ENCODE results near the gene LINC01488.

Gene LINC01488

GRCh38 chr11:69492201-69492991, 10.9 kb downstream of the LINC01488 start:
- DNase-seq (ENCODE audit: low read depth, low spot score): no peak

DNA sequence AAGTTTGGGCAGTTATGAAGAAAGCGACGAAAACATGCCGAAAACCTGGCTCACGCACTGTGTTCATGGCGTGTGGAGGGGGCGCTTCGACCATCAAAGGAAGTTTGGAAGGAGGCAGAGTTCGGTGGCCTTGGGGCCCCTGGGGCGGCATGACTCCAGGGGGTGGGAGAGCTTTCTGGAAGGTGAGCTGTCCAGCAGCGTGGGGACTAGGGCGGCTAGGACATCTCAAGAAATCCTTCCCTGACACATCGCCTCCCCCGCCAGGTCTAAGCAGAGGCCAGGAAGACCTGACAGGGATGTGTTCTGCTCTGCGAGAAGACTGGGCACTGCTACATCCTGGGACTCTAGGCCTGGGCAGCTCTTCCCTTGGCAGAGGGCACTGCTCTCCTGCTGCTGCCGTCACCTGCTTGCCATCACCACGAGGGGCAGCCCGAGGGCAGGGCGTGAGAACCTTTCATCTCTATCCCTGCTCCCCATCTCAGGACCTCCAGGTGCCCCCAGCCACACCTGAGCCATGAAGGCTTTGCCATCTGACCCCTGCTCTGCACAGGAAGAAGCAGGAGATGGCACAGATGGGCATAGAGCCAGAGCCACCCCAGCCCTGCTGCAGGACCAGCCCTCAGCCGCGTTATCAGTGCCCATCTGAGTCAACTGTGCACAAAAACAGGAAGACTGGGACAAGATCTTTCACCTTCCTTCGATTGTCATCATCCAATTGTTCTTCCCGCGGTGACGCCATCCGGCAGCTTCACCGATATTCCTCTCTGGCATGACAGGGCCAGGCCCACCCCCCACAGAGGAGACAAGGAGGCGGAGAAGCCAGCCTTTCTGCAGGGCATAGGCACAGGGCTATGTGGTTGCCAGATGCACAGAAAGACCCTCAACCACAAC, 12.7 kb downstream of the LINC01488 start:
- no peak for DNase-seq (ENCODE audit: low read depth, low spot score)

DNA sequence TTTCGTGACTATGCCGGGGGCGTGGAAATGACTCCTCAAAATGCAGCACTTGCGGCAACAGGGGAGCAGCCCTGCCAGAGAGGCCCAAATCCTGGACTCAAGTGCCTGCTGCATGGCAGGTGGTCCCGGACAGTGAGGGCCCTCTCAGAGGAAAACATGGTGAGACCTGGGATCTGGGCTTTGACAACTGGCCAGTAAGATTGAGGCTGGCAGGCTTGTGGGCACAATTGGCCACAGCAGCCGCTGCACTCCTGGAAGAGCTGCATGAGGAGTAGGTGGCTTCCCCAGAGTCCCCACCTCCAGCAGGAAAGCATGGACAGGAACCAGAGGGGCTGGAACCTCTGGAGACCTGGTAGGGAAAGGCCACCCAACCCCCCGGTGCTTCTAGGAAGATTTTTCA, 13.4 kb downstream of the LINC01488 start:
- no peak for DNase-seq (ENCODE audit: low read depth, low spot score)

DNA sequence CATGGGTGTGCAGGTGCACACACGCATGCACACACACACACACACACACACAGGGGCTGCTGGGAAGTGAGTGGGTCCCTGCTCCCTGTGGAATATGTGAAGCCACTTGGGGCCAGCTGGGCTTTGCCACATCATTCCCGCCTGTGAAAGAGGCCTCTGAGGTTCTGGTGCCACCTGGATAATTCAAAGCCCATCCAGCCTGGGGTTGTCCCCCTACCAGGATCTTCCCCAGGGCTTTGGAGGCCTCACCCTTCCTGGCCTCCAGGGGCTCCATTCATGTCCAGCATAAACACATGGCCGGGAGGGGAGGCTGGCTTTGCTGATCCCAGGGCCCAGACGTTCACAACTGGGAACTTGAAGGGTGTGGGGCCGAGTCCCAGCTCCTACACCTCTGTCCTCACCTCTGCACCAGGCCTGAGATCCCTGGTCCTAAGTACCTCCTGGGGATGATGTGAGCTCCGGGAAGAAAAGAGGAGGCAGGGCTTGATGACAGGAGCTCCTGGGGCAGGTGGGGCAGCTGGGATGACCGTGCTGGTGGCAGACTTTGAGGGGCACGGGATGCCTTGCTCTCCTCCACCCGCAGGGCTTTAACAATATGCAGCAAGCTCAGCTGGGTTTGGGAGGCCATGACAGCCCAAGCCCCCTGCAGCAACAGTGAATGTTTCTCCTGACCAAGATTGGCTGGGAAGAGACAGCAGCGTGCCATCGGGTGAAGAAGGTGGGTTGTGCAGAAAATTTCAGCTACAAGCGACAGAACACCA, 14.2 kb downstream of the LINC01488 start:
- no peak for DNase-seq (ENCODE audit: low read depth, low spot score)

- DNase-seq (ENCODE audit: low read depth, low spot score): no peak
Measured at GRCh38 chr11:69496202-69496557, 14.7 kb downstream of the LINC01488 start.

DNA sequence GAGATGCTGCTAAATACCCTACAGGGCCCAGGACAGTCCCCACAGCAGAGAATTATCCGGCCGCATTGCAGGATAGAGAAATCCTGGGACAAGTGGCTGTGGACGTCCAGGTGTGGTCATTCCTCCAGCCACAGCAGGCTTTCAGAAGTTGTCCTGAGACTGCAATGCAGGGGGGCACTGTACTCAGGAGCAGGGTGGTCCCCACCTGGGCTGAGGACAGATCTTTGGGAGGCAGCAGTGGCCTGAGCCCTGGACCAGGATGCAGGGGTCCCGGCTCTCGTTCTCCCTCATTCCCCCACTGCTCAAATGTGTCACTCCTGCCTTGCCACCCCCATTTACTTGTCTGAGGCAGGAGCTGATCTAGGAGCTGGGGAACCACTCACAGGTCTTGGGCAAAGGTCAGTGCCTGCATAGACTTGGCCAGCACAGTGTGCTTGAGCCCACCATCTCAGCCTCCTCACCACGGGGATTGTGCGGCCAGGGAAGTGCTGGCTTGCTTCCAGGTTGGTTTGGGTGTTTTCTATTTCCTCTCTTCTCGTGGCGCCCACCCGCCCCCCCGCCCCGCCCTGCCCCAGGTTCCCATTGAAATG, 15.3 kb downstream of the LINC01488 start:
- no peak for DNase-seq (ENCODE audit: low read depth, low spot score)

DNA sequence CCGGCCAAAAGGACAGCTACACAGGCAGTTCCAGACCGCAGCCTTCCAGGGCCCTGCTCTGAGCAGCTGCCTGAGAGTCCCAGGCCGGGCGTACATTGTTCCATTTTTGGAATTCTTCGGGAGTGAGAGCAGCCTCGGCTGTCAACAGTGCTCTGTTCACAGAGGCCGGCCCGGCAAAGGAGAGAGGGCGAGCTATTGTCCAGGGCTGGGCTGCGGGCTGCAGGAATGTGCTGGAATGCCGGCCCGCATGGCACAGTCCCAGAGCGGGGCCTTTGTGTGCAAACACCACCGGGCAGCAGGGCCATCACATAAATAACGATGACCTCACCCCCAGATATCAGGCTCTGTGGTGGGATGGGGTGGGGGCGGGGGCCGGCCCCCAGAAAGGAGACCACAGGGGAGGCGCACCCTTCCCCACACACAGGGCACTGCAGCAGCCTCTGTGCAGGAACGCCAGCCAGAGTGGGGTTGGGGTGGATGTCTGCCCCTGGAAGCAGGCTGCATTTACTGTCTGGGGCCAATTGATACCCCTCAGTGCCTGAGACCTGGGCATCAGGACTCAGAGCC, 15.8 kb downstream of the LINC01488 start:
- no peak for DNase-seq (ENCODE audit: low read depth, low spot score)

GRCh38 chr11:69498614-69499175, 17.2 kb downstream of the LINC01488 start:
- DNase-seq (ENCODE audit: low read depth, low spot score): no peak

DNA sequence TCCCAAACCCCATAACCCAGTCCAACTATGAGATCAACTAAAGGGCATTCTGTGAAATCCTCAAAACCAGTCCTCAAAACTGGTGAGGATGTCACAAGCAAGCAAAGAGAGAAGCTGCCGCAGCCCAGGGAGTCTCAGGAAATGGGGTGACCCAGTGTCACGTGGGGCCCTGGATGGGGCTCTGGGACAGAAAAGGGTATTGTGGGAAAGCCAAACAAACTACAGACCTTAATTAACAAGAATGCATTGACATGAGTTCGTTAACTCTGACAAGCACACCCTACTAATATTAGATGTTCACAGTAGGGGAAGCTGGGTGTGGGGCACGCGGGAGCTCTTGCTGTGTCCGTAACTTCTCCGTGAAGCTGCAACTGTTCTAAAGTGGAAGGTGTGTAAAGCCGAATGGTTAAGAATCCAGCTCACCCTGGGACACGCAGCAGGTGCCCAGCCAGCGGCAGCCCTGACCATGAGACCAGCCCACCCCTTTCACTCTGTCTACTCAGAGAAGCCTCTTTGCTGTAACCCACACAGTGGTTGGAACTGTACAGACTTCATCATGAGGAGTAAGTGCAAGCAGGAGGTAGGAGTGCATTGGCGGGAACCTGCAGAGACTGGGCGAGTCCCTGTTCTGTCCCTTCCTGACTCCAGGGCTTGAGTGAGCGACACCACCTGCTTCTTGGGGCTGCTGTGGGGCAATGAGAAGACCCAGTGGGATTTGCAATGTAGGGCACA, 17.9 kb downstream of the LINC01488 start:
- no peak for DNase-seq (ENCODE audit: low read depth, low spot score)

DNA sequence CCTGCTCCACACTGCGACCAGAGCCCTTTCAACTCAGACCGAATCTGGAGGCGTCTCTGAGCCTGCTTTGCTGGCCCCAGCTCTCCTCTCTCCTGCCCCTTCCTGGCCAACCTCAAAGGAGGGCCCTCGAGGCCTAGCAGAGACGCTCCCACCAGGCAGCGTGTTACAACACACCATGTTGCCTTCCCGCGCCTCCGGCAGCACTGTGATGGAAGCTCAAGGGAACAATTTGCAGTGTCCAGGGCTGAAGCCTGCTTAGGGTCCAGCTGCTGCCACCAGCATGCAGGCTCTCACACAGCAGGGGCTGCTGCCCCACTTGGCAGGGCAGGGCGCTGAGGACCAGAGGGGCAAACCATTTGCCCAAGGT, 18.4 kb downstream of the LINC01488 start:
- no peak for DNase-seq (ENCODE audit: low read depth, low spot score)

DNA sequence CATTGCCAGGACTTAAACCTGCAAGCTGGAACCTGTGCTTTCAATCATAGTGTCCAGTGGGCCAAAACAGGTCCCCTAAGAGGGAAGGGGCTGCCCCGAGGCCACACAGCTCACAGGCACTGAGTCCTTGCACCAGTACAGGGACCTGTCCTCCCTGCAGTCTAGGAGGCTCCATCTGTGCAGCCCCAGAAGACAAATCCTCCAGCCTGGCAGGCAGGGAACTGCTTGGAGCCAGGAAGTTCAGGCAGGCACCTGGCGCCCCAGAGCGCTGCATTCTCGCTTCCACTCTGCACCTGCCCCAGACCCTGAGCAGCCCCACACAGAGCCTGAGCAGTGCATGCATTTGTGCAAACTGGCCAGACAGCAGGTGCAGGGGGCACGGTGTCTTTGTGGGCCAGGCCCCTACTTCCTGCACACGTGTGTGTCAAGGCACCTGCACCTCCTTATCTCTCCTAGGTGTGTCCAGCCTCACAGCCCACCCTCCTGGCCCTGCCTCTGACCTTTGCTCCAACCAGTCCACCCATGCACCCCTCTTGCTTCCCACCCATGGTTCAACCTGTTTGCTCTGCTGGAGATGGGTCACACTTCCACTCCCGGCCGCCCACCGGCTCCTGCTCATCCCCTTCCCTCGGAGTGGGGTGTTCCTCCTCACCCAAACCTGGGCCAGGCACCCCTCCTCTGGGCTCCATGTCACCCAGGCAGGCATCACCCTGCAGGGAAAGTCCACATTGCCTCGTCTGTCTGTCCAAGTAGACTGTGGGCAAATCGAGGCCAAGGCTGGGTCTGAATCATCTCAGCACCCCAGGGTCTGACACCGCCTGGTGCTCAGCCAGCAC, 19.0 kb downstream of the LINC01488 start:
- no peak for DNase-seq (ENCODE audit: low read depth, low spot score)

GRCh38 chr11:69501121-69501489, 19.6 kb downstream of the LINC01488 start:
- no peak for DNase-seq (ENCODE audit: low read depth, low spot score)

GRCh38 chr11:69501891-69502860, 20.7 kb downstream of the LINC01488 start:
- no peak for DNase-seq (ENCODE audit: low read depth, low spot score)

GRCh38 chr11:69504127-69504526, 22.7 kb downstream of the LINC01488 start:
- no peak for DNase-seq (ENCODE audit: low read depth, low spot score)

DNA sequence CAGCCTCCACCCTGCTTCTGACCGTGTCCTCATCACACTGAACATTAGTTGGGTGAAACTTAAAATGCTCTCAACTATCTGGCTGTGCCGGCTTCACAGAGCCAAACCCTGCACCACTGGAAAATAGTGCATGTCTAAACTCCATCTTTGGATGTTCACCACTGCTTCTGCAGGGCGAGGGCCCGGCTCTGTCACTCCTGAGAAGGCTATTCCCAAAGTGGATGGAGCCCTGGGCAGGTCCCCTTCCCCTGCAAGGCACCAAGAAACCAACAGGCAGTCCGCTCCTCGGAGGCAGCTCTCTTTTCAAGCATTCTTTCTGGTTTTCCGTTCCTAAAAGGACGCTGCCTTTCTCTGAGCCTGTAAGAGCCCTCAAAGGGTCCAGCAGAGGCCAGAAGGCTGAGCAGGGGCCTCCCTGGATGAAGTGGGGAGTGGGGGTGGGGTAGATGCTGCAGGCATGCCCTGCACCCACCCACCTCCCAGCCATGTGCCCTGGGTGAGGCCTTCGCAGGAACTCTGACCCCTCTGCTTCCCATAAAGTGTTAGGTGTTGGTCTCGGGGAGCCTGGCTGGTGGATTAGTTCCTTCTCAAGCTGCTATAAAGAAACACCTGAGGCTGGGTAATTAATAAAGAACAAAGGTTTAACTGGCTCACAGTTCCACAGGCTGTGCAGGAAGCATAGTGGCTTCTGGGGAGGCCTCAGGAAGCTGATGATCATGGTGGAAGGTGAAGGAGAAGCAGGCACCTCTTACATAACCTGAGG, 23.3 kb downstream of the LINC01488 start:
- DNase-seq (ENCODE audit: low read depth, low spot score): no peak

DNA sequence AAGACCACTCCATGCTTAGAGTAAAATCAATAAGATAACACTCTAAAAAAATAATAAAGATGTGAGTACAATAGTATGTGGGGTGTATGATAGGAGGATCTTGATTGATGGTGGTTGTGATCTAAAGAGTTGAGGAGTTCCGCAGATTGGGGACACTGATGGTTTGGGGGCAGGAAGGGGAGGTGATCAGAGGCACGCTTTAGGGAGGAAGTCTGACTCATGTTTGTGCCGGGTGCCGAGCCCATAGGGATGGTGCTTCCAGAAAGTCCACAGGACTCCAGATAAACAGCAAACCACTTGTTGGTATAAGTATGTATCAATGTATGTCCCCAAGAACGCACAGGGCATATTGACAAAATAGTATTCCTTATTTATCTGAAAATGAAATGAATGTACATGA, 27.5 kb downstream of the LINC01488 start:
- no peak for DNase-seq (ENCODE audit: low read depth, low spot score)

GRCh38 chr11:69509381-69509780, 27.9 kb downstream of the LINC01488 start:
- DNase-seq (ENCODE audit: low read depth, low spot score): no peak
